ENCODE results near the gene ENOX1. TPM values are rescaled to one million over a fixed set of nuclear protein-coding genes. Genes with fewer than 3 reads are reported as not detected.

The ENOX1 gene
- total and polyA plus RNA-seq, 9 of the 15 experiments (the other 6 are each of a cell fraction or from before 2014, with no cell fraction given): not detected

DNA sequence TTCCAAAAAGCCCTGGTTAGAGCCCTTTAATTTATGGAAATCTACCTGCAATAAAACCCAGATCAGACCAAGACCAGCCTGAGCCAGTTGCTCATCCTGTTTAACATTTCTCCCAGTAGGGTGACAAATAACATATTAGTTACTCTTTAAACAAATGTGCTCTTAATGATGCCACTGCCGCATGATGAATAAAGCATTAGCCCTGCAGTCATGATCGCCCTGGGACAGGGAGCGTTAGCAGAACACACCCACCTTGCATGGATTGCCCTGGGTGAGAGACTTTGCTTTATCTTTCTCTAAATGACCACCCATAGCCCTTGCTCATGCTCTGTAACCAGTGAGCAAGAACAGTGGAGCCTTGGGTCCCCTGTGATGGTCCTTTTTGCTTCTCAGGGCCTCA is 362.4 kb downstream of the ENOX1 start:
- Histone ChIP-seq H3K4me3 (no peak overlapping the region), H3K36me3 (ENCODE audit: control insufficient read depth, insufficient read depth, low read length) (no peaks in the 10 kb centered on the region), H3K4me2 (ENCODE audit: insufficient read depth, low read length) (no peak overlapping the region), H3K27me3 (ENCODE audit: control insufficient read depth in 2 of 2, insufficient read depth in 2 of 2, low read length in 2 of 2) (no peaks in the 10 kb centered on the region), H3K9me1 (ENCODE audit: control insufficient read depth, insufficient read depth, low read length) (no peaks in the 10 kb centered on the region), H3K4me1 (replicated peaks in 1 of 2; ENCODE audit: control insufficient read depth in 2 of 2, insufficient read depth in 2 of 2, low read length in 2 of 2) (no peaks in the 10 kb centered on the region), H2AFZ (ENCODE audit: low read depth, low read length) (no peak overlapping the region), H3K27ac (ENCODE audit: extremely low read depth, low read depth, low read length) (no peak overlapping the region), H4K20me1 (replicated peaks; ENCODE audit: control insufficient read depth, insufficient read depth, low read length) (no peaks in the 10 kb centered on the region), H3K79me2 (ENCODE audit: control insufficient read depth, insufficient read depth, low read length) (no peaks in the 10 kb centered on the region), H3K9me3 (replicated peaks; ENCODE audit: control insufficient read depth, insufficient read depth, low read depth, low read length) (no peaks in the 10 kb centered on the region), H3K9ac (ENCODE audit: insufficient read depth in 1 of 2, low read depth in 2 of 2, low read length in 2 of 2) (no peak overlapping the region)
- in situ Hi-C loops (cut with MboI) (no loop called here), intact Hi-C loops (cut with micrococcal nuclease) (no loop called here)
- no peak for DNase-seq (ENCODE audit: extremely low read depth in 1 of 4, low spot score in 3 of 4)
- no peak for ATAC-seq
- no TSS peak for BruUV-seq (replicated peaks)
- no peak for FAIRE-seq
- ChIA-PET CTCF (ENCODE audit: low intra/inter-chr PET ratio) (no interaction called here), POLR2A (no interaction called here)
- 0% methylated on average over 3 of the region's 3 CpGs for WGBS (ENCODE audit: insufficient coverage, low coverage, missing lambda C conversion rate)
- TF ChIP-seq ETV5 (CRISPR knock-in tag; IDR thresholded peaks at IDR 0.05; ENCODE audit: low read depth) (no peak), CC2D1A (IDR thresholded peaks at IDR 0.05) (no peak), ZNF644 (tag; IDR thresholded peaks at IDR 0.05; ENCODE audit: low read depth) (no peak), PTBP1 (IDR thresholded peaks at IDR 0.05; ENCODE audit: low read depth, low read length) (no peak), NFYB (IDR thresholded peaks at IDR 0.05; ENCODE audit: extremely low read depth, insufficient read length) (no peak)
- TF ChIP-seq, protein P1, sequence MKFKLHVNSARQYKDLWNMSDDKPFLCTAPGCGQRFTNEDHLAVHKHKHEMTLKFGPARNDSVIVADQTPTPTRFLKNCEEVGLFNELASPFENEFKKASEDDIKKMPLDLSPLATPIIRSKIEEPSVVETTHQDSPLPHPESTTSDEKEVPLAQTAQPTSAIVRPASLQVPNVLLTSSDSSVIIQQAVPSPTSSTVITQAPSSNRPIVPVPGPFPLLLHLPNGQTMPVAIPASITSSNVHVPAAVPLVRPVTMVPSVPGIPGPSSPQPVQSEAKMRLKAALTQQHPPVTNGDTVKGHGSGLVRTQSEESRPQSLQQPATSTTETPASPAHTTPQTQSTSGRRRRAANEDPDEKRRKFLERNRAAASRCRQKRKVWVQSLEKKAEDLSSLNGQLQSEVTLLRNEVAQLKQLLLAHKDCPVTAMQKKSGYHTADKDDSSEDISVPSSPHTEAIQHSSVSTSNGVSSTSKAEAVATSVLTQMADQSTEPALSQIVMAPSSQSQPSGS (CRISPR knock-in tag; IDR thresholded peaks at IDR 0.05): no peak
- TF ChIP-seq, protein P2, sequence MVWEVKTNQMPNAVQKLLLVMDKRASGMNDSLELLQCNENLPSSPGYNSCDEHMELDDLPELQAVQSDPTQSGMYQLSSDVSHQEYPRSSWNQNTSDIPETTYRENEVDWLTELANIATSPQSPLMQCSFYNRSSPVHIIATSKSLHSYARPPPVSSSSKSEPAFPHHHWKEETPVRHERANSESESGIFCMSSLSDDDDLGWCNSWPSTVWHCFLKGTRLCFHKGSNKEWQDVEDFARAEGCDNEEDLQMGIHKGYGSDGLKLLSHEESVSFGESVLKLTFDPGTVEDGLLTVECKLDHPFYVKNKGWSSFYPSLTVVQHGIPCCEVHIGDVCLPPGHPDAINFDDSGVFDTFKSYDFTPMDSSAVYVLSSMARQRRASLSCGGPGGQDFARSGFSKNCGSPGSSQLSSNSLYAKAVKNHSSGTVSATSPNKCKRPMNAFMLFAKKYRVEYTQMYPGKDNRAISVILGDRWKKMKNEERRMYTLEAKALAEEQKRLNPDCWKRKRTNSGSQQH (CRISPR knock-in tag; IDR thresholded peaks at IDR 0.05): no peak
- TF ChIP-seq, protein P3, sequence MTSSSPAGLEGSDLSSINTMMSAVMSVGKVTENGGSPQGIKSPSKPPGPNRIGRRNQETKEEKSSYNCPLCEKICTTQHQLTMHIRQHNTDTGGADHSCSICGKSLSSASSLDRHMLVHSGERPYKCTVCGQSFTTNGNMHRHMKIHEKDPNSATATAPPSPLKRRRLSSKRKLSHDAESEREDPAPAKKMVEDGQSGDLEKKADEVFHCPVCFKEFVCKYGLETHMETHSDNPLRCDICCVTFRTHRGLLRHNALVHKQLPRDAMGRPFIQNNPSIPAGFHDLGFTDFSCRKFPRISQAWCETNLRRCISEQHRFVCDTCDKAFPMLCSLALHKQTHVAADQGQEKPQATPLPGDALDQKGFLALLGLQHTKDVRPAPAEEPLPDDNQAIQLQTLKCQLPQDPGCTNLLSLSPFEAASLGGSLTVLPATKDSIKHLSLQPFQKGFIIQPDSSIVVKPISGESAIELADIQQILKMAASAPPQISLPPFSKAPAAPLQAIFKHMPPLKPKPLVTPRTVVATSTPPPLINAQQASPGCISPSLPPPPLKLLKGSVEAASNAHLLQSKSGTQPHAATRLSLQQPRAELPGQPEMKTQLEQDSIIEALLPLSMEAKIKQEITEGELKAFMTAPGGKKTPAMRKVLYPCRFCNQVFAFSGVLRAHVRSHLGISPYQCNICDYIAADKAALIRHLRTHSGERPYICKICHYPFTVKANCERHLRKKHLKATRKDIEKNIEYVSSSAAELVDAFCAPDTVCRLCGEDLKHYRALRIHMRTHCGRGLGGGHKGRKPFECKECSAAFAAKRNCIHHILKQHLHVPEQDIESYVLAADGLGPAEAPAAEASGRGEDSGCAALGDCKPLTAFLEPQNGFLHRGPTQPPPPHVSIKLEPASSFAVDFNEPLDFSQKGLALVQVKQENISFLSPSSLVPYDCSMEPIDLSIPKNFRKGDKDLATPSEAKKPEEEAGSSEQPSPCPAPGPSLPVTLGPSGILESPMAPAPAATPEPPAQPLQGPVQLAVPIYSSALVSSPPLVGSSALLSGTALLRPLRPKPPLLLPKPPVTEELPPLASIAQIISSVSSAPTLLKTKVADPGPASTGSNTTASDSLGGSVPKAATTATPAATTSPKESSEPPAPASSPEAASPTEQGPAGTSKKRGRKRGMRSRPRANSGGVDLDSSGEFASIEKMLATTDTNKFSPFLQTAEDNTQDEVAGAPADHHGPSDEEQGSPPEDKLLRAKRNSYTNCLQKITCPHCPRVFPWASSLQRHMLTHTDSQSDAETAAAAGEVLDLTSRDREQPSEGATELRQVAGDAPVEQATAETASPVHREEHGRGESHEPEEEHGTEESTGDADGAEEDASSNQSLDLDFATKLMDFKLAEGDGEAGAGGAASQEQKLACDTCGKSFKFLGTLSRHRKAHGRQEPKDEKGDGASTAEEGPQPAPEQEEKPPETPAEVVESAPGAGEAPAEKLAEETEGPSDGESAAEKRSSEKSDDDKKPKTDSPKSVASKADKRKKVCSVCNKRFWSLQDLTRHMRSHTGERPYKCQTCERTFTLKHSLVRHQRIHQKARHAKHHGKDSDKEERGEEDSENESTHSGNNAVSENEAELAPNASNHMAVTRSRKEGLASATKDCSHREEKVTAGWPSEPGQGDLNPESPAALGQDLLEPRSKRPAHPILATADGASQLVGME (CRISPR knock-in tag; IDR thresholded peaks at IDR 0.05): no peak
- TF ChIP-seq, protein P4, sequence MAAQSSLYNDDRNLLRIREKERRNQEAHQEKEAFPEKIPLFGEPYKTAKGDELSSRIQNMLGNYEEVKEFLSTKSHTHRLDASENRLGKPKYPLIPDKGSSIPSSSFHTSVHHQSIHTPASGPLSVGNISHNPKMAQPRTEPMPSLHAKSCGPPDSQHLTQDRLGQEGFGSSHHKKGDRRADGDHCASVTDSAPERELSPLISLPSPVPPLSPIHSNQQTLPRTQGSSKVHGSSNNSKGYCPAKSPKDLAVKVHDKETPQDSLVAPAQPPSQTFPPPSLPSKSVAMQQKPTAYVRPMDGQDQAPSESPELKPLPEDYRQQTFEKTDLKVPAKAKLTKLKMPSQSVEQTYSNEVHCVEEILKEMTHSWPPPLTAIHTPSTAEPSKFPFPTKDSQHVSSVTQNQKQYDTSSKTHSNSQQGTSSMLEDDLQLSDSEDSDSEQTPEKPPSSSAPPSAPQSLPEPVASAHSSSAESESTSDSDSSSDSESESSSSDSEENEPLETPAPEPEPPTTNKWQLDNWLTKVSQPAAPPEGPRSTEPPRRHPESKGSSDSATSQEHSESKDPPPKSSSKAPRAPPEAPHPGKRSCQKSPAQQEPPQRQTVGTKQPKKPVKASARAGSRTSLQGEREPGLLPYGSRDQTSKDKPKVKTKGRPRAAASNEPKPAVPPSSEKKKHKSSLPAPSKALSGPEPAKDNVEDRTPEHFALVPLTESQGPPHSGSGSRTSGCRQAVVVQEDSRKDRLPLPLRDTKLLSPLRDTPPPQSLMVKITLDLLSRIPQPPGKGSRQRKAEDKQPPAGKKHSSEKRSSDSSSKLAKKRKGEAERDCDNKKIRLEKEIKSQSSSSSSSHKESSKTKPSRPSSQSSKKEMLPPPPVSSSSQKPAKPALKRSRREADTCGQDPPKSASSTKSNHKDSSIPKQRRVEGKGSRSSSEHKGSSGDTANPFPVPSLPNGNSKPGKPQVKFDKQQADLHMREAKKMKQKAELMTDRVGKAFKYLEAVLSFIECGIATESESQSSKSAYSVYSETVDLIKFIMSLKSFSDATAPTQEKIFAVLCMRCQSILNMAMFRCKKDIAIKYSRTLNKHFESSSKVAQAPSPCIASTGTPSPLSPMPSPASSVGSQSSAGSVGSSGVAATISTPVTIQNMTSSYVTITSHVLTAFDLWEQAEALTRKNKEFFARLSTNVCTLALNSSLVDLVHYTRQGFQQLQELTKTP (IDR thresholded peaks at IDR 0.05; ENCODE audit: low read depth in 1 of 2, partially characterized antibody in 2 of 2): no peak
